ENCODE data around the gene SCART1.
"Not testable (repeated sequence)": the region's sequence is repeated elsewhere in the genome, so short reads cannot be mapped to it uniquely, and the experiment has no call there.

Gene SCART1

GRCh38 chr10:133464582-133465031, 10.9 kb downstream of the SCART1 start:
- DNase-seq (ENCODE audit: low read depth), result no peak
- no peak for TF ChIP-seq CTCF (IDR thresholded peaks at IDR 0.05; ENCODE audit: insufficient read depth, low read depth, low read length, missing control alignments)
- H3K4me3 ChIP-seq (ENCODE audit: low read length), result no peak overlapping the region

- no peak overlapping the region for H3K4me3 ChIP-seq (ENCODE audit: low read length)
- no peak for TF ChIP-seq CTCF (IDR thresholded peaks at IDR 0.05; ENCODE audit: insufficient read depth, low read depth, low read length, missing control alignments)
- no peak for DNase-seq (ENCODE audit: low read depth)
Observed at GRCh38 chr10:133465191-133465949, 11.6 kb downstream of the SCART1 start.

- TF ChIP-seq CTCF (IDR thresholded peaks at IDR 0.05; ENCODE audit: insufficient read depth, low read depth, low read length, missing control alignments), result no peak
- no peak overlapping the region for H3K4me3 ChIP-seq (ENCODE audit: low read length)
- no peak for DNase-seq (ENCODE audit: low read depth)
Observed at GRCh38 chr10:133465950-133466474, 12.3 kb downstream of the SCART1 start.

- no peak for TF ChIP-seq CTCF (IDR thresholded peaks at IDR 0.05; ENCODE audit: insufficient read depth, low read depth, low read length, missing control alignments)
- no peak overlapping the region for H3K4me3 ChIP-seq (ENCODE audit: low read length)
- no peak for DNase-seq (ENCODE audit: low read depth)
Observed at GRCh38 chr10:133466683-133467275, 13.0 kb downstream of the SCART1 start.

- TF ChIP-seq CTCF (IDR thresholded peaks at IDR 0.05; ENCODE audit: insufficient read depth, low read depth, low read length, missing control alignments), result no peak
- no peak overlapping the region for H3K4me3 ChIP-seq (ENCODE audit: low read length)
- DNase-seq (ENCODE audit: low read depth), result no peak
Observed at GRCh38 chr10:133467286-133467911, 13.7 kb downstream of the SCART1 start.

- DNase-seq (ENCODE audit: low read depth); H3K4me3 ChIP-seq (ENCODE audit: low read length): not testable (repeated sequence)
Observed at GRCh38 chr10:133469205-133469604, 15.5 kb downstream of the SCART1 start.

All from epithelial cell of esophagus (primary cell).